Vagina (tissue), 2 donors: Measurements from ENCODE around the gene LY6G5C.

Experiments
- POLR2A ChIP-seq, 2 donors: fragments of 450-650 bp; IDR thresholded peaks; one replicate each; pipeline ENCODE4 v1.6.1; 2017; ENCODE audit warnings: antibody characterized with exemption in 2 of 2, mild to moderate bottlenecking in 2 of 2, moderate library complexity in 2 of 2
- POLR2AphosphoS5 ChIP-seq, 2 donors: sonication (generic); formaldehyde crosslinking; IDR thresholded peaks; one replicate each; pipeline ENCODE4 v1.9.0; 2017; ENCODE audit warnings: antibody characterized with exemption in 2 of 2, mild to moderate bottlenecking in 2 of 2, low read depth in 1 of 2; ENCODE audit not compliant: insufficient read depth in 1 of 2
- TF ChIP-seq, protein P1 (sequence below), 3 experiments: fragments of 450-650 bp in 2 of 3; fragments of 200-600 bp in 1 of 3; sonication (generic) in 1 of 3; IDR thresholded peaks; one replicate each; pipeline ENCODE4 v1.5.1; 2017 to 2019; ENCODE audit warnings: antibody characterized with exemption in 3 of 3, mild to moderate bottlenecking in 2 of 3, moderate library complexity in 2 of 3

GRCh38 chr6:31669676-31670075 lies 11.2 kb downstream of the LY6G5C start, which contains the start of gene LY6G5B:
- TF ChIP-seq, protein P1, sequence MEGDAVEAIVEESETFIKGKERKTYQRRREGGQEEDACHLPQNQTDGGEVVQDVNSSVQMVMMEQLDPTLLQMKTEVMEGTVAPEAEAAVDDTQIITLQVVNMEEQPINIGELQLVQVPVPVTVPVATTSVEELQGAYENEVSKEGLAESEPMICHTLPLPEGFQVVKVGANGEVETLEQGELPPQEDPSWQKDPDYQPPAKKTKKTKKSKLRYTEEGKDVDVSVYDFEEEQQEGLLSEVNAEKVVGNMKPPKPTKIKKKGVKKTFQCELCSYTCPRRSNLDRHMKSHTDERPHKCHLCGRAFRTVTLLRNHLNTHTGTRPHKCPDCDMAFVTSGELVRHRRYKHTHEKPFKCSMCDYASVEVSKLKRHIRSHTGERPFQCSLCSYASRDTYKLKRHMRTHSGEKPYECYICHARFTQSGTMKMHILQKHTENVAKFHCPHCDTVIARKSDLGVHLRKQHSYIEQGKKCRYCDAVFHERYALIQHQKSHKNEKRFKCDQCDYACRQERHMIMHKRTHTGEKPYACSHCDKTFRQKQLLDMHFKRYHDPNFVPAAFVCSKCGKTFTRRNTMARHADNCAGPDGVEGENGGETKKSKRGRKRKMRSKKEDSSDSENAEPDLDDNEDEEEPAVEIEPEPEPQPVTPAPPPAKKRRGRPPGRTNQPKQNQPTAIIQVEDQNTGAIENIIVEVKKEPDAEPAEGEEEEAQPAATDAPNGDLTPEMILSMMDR (IDR thresholded peaks at IDR 0.05) = no peak
- TF ChIP-seq POLR2AphosphoS5 (IDR thresholded peaks at IDR 0.05; ENCODE audit: insufficient read depth in 1 of 2, low read depth in 1 of 2) = no peak
- no peak for TF ChIP-seq POLR2A (IDR thresholded peaks at IDR 0.05)
